HCT116 (cell line): Measurements from ENCODE around the gene FAM135A. TPM values are rescaled to one million over a fixed set of nuclear protein-coding genes. Genes with fewer than 3 reads are reported as not detected.

Experiments used
- ATAC-seq: fragments of 200-7000 bp; cut with Tn5 transposase; 2 replicates; pipeline ENCODE4 v1.9.1; 2020; ENCODE audit warnings: mild to moderate bottlenecking, moderate library complexity
- BruUV-seq: library from RNA; stranded (reverse); fragments of 400-500 nt; replicated peaks from 2 replicates; lab custom pipeline; 2021; lab: Mats Ljungman, UMichigan
- CTCF ChIA-PET: fragments of 300-600 bp; sonication (Branson Sonifier 250); formaldehyde crosslinking; loops from one replicate; lab custom pipeline; 2021; ENCODE audit warnings: antibody characterized with exemption; lab: Charles Lee
- POLR2A ChIA-PET: fragments of 300-600, 350-600 bp; sonication (Branson Sonifier 250); formaldehyde crosslinking; loops from one replicate; lab custom pipeline; 2021; ENCODE audit warnings: antibody characterized with exemption; lab: Charles Lee
- RAD21 ChIA-PET, 2 experiments: fragments of 300-600 bp; sonication (Branson Sonifier 250); formaldehyde crosslinking; loops; one replicate each; lab custom pipeline; 2023; ENCODE audit warnings: low total read pairs in 2 of 2; ENCODE audit not compliant: uncharacterized antibody in 2 of 2, unreplicated experiment in 2 of 2, low non-redundant PET in 1 of 2; lab: Charles Lee
- DNase-seq: peaks from one replicate; pipeline ENCODE4 v3.0.0-alpha.2; 2010; ENCODE audit warnings: low read depth, low spot score
- H2AFZ ChIP-seq: fragments of 200-600 bp; shearing (Covaris generic), sonication (generic); 2 replicates; pipeline ENCODE4 v1.6.1; 2017; ENCODE audit warnings: low read depth, mixed run types, mixed read lengths, antibody characterized with exemption, low read length; ENCODE audit not compliant: poor library complexity, severe bottlenecking
- H3K27ac ChIP-seq: 2 replicates; pipeline ENCODE4 v1.5.1; 2012; ENCODE audit warnings: low read depth, low read length
- H3K27me3 ChIP-seq: fragments of 200-600 bp; sonication (generic); 2 replicates; pipeline ENCODE4 v1.6.1; 2016; ENCODE audit warnings: mixed run types, low read length, mixed read lengths; ENCODE audit not compliant: insufficient read depth
- H3K36me3 ChIP-seq, 2 experiments: fragments of 200-500 bp in 1 of 2; fragments of 200-600 bp in 1 of 2; sonication (Bioruptor generic) in 1 of 2; sonication (generic) in 1 of 2; 2 replicates each; pipeline versions ENCODE4 v1.5.1 to v1.6.1; 2014 to 2016; ENCODE audit warnings: low read length in 2 of 2, inconsistent platforms in 1 of 2, mixed read lengths in 1 of 2, mixed run types in 1 of 2; ENCODE audit not compliant: insufficient read depth in 2 of 2, control insufficient read depth in 1 of 2
- H3K4me1 ChIP-seq, 2 experiments: fragments of 200-600 bp in 1 of 2; sonication (generic) in 1 of 2; 2 replicates each; pipeline versions ENCODE4 v1.5.1 to v1.6.1; 2012 to 2017; ENCODE audit warnings: low read length in 2 of 2, inconsistent platforms in 1 of 2, mild to moderate bottlenecking in 1 of 2, mixed read lengths in 1 of 2, mixed run types in 1 of 2, moderate library complexity in 1 of 2; ENCODE audit not compliant: insufficient read depth in 2 of 2, control insufficient read depth in 1 of 2
- H3K4me2 ChIP-seq: fragments of 200-600 bp; sonication (generic); 2 replicates; pipeline ENCODE4 v1.6.1; 2017; ENCODE audit warnings: mixed run types, low read length, mixed read lengths
- H3K4me3 ChIP-seq, 2 experiments: fragments of 200-600 bp in 1 of 2; sonication (generic) in 1 of 2; replicated peaks in 1 of 2; 2 replicates each; pipeline ENCODE4 v1.5.1; 2011 to 2016; ENCODE audit warnings: low read length in 2 of 2, control low read depth in 1 of 2, low read depth in 1 of 2, mild to moderate bottlenecking in 1 of 2, mixed read lengths in 1 of 2, mixed run types in 1 of 2
- H3K79me2 ChIP-seq: fragments of 200-600 bp; sonication (generic); 2 replicates; pipeline ENCODE4 v1.6.1; 2017; ENCODE audit warnings: mild to moderate bottlenecking, mixed run types, low read length, moderate library complexity, mixed read lengths; ENCODE audit not compliant: insufficient read depth
- H3K9ac ChIP-seq: fragments of 200-600 bp; sonication (generic); 2 replicates; pipeline ENCODE4 v1.6.1; 2016; ENCODE audit warnings: low read length, mixed read lengths
- H3K9me2 ChIP-seq: fragments of 200-600 bp; sonication (generic), shearing (Covaris generic); 2 replicates; pipeline ENCODE4 v1.6.1; 2017; ENCODE audit warnings: mixed run types, mild to moderate bottlenecking, moderate library complexity; ENCODE audit not compliant: insufficient read depth
- H3K9me3 ChIP-seq, 2 experiments: fragments of 200-500 bp in 1 of 2; fragments of 200-600 bp in 1 of 2; sonication (Bioruptor generic) in 1 of 2; sonication (generic) in 1 of 2; 2 replicates each; pipeline ENCODE4 v1.6.1; 2014 to 2017; ENCODE audit warnings: low read length in 2 of 2, mixed read lengths in 2 of 2, inconsistent platforms in 1 of 2, low read depth in 1 of 2, mild to moderate bottlenecking in 1 of 2, mixed run types in 1 of 2, moderate library complexity in 1 of 2; ENCODE audit not compliant: control insufficient read depth in 1 of 2, insufficient read depth in 1 of 2
- H4K20me1 ChIP-seq: fragments of 200-600 bp; sonication (generic), shearing (Covaris generic); 2 replicates; pipeline ENCODE4 v1.6.1; 2017; ENCODE audit warnings: mixed run types, mild to moderate bottlenecking, moderate library complexity; ENCODE audit not compliant: insufficient read depth
- CBX3 ChIP-seq: IDR thresholded peaks from 2 replicates; pipeline ENCODE4 v1.6.1; 2012; ENCODE audit warnings: low read depth
- CEBPB ChIP-seq: IDR thresholded peaks from 2 replicates; pipeline ENCODE4 v1.6.1; 2012; ENCODE audit warnings: low read depth
- EGR1 ChIP-seq: IDR thresholded peaks from 2 replicates; pipeline ENCODE4 v1.6.1; 2012; ENCODE audit warnings: low read depth
- ELF1 ChIP-seq: IDR thresholded peaks from 2 replicates; pipeline ENCODE4 v1.6.1; 2012; ENCODE audit warnings: low read depth, borderline replicate concordance
- EZH2phosphoT487 ChIP-seq: fragments of 200-600 bp; IDR thresholded peaks from 2 replicates; pipeline ENCODE4 v1.6.1; 2018; ENCODE audit warnings: antibody characterized with exemption, borderline replicate concordance
- FOSL1 ChIP-seq: IDR thresholded peaks from 2 replicates; pipeline ENCODE4 v1.6.1; 2012; ENCODE audit warnings: low read depth
- JUND ChIP-seq: IDR thresholded peaks from 2 replicates; pipeline ENCODE4 v1.6.1; 2012
- POLR2A ChIP-seq: IDR thresholded peaks from 2 replicates; pipeline ENCODE4 v1.7.0; 2011; ENCODE audit warnings: borderline replicate concordance; ENCODE audit not compliant: insufficient read depth, insufficient read length; ENCODE audit errors: extremely low read depth
- POLR2AphosphoS5 ChIP-seq: IDR thresholded peaks from 2 replicates; pipeline ENCODE4 v1.6.1; 2011; ENCODE audit warnings: mild to moderate bottlenecking, low read depth, low read length, moderate library complexity
- RAD21 ChIP-seq: IDR thresholded peaks from 2 replicates; pipeline ENCODE4 v1.6.1; 2012; ENCODE audit warnings: low read depth, mild to moderate bottlenecking
- REST ChIP-seq: IDR thresholded peaks from 2 replicates; pipeline ENCODE4 v1.6.1; 2012; ENCODE audit warnings: low read depth
- SIN3A ChIP-seq: IDR thresholded peaks from 2 replicates; pipeline ENCODE4 v1.6.1; 2012; ENCODE audit warnings: low read depth
- SP1 ChIP-seq: IDR thresholded peaks from 2 replicates; pipeline ENCODE4 v1.6.1; 2012; ENCODE audit warnings: low read depth
- SRF ChIP-seq: IDR thresholded peaks from 2 replicates; pipeline ENCODE4 v1.6.1; 2012; ENCODE audit warnings: low read depth
- TCF7L2 ChIP-seq: IDR thresholded peaks from 2 replicates; pipeline ENCODE4 v1.7.0; 2011; ENCODE audit warnings: borderline replicate concordance, inconsistent platforms; ENCODE audit not compliant: insufficient read depth, insufficient read length; ENCODE audit errors: extremely low read depth
- YY1 ChIP-seq: IDR thresholded peaks from 2 replicates; pipeline ENCODE4 v1.6.1; 2011; ENCODE audit warnings: low read length, low read depth, moderate library complexity, mild to moderate bottlenecking; ENCODE audit not compliant: insufficient replicate concordance; ENCODE audit errors: extremely low read depth
- ZBTB33 ChIP-seq: IDR thresholded peaks from 2 replicates; pipeline ENCODE4 v1.6.1; 2011; ENCODE audit warnings: mild to moderate bottlenecking, low read length, moderate library complexity; ENCODE audit not compliant: insufficient replicate concordance; ENCODE audit errors: extremely low read depth
- ZFX ChIP-seq: fragments of 450-650 bp; IDR thresholded peaks from 2 replicates; pipeline ENCODE4 v1.6.1; 2017
- ZNF274 ChIP-seq: fragments of 200-500 bp; sonication (Bioruptor generic); IDR thresholded peaks from 2 replicates; pipeline ENCODE4 v1.6.1; 2014; ENCODE audit warnings: mild to moderate bottlenecking, low read depth, low read length, inconsistent platforms
- intact Hi-C: fragments of 100-400 bp; cut with micrococcal nuclease; formaldehyde crosslinking; loops from 2 replicates; pipeline ENCODE4 v1.10.0; 2022
- total RNA-seq: library from RNA; stranded (reverse); gene quantifications from one replicate; pipeline ENCODE4 v1.2.1, GENCODE V29; 2021; ENCODE audit not compliant: unreplicated experiment
- TF ChIP-seq, protein P1 (sequence below): IDR thresholded peaks from 2 replicates; pipeline ENCODE4 v1.6.1; 2012

FAM135A gene
- total RNA-seq, 1 experiment from 2014 or later = 20.8 TPM

DNA sequence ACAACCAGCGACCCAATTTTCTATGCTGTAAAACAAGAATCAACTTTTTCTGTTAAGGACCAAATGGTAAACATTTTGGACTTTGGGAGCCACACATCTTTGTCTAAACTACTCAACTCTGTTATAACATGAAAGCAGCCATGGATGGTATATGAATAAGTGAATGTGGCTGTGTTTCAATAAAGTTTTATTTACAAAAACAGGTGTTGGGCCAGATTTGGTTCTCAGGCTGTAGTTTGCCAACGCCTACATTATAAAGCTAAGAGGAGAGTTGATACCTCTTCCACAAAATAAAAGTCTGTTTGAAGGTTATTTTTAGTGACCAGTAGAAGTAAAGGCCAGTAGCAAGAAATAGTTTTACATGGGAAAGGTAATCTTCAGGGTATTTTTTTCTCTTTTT is 93.0 kb downstream of the FAM135A start:
- Histone ChIP-seq H3K4me2 (no peak overlapping the region), H3K9me2 (no peaks in the 10 kb centered on the region), H4K20me1 (no peaks in the 10 kb centered on the region), H3K27ac (no peak overlapping the region), H3K9ac (no peak overlapping the region), H3K9me3 (peaks cover 4 to 7% of the 10 kb centered on the region in 2 experiments; a peak in 3 of 4 replicates), H3K79me2 (no peaks in the 10 kb centered on the region), H3K4me1 (no peaks in the 10 kb centered on the region), H3K4me3 (no peak overlapping the region), H3K36me3 (peaks cover 16 to 22% of the 10 kb centered on the region in 2 experiments), H2AFZ (no peak overlapping the region), H3K27me3 (no peaks in the 10 kb centered on the region)
- intact Hi-C loops = no loop called here
- POLR2A ChIA-PET = no interaction called here
- TF ChIP-seq POLR2AphosphoS5 (no peak), SIN3A (no peak), ZFX (no peak), POLR2A (no peak), REST (no peak), SP1 (no peak), RAD21 (no peak), SRF (no peak), EGR1 (no peak), ZNF274 (no peak), TCF7L2 (no peak), CBX3 (no peak), JUND (no peak), ZBTB33 (no peak), YY1 (no peak), FOSL1 (no peak), CEBPB (no peak), EZH2phosphoT487 (no peak), ELF1 (no peak)
- TF ChIP-seq, protein P1, sequence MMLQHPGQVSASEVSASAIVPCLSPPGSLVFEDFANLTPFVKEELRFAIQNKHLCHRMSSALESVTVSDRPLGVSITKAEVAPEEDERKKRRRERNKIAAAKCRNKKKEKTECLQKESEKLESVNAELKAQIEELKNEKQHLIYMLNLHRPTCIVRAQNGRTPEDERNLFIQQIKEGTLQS = no peak
- BruUV-seq = no TSS peak
- DNase-seq (no peak), ATAC-seq (no peak)
- RAD21 ChIA-PET = no interaction called here
- CTCF ChIA-PET = no interaction called here
